HG03342 (cell line): ENCODE data around the gene FBXW11.

Experiments
- ATAC-seq: cut with Tn5 transposase; IDR thresholded peaks from one replicate; pipeline ENCODE4 v1.9.1; 2021; ENCODE audit warnings: mild to moderate bottlenecking, moderate library complexity; ENCODE audit not compliant: unreplicated experiment

FBXW11 gene

DNA sequence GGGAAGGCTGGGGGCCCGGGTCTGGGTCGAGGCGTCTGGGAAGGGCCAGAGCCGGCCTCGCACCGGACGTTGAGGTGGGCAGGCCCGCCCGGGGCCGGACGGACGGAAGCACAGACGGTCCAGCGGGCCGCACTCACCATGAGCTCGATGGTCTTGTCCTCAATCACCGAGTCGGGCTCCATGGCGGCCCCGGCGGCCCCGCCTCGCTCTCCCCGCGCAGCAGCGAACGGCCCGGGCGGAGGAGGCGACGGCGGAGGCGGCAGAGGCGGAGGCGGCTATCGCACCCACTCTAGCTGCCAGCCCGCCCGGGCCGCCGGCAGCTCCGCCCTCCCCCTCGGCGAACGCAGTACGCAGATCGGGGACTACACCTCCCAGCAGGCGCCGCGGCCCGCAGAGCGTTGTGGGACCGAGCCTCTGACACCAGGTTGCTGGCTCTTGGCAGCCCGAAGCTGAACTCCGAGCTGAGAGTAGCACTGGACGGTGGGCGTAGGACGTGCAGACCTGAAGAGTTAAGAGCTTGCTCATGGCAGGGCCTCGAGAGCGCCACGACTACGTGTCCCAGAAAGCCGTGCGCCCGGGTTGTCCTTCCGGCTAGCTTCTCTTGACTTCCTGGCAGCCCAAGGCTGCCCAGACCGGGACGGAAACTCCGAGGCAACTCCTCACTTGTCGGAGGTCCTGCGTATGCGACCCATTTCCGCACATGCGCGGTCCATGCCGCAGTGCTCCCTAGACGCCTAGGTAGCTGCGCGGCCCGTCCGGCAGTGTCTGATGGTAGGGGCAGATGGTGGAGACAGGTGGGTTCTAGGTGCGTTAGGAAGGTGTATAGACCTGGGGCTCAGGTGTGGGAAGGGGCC is at the start of gene FBXW11:
Gene FBXW11 (minus strand): TSS at position 318 of the 854 bp plus-strand sequence. CDS start 136 bp downstream, at position 182.
- peak; percentile 82 for ATAC-seq

DNA sequence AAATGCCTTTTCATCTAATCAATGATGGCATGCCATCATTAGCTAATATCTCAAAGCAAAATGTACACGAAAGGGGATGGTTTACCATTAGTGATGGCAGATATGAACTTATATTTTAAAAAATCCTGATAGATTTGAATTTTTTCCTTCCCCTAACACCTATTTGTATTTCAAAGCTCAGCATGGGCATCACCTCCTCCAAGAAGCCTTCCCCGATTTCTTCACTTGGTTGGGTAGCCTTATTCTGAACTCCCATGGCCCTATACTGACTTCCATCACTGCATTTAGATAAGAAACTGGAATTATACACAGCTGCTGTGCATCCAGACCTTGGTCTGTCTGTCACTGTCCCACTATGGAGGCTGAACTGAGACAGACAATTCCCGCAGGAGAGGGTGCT is 49.6 kb upstream of the FBXW11 start:
- ATAC-seq: no peak

DNA sequence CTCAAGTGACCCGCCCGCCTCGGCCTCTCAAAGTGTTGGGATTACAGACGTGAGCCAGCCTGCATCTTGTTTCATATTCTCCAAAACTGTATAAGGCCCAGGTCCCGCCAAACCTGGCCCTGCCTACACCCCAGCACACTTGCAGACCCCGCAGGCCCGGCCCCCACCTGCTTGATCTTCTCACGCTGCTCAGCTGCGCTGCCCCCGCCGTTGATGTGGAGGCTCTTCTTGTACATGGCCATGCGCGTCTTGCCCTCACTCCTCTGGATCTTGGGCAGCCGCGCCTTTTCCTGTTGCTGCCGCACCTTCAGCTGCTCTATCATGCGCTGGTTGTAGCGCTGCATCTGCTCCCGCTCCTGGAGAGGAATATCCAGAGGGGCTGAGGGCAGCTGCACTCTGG is 49.0 kb upstream of the FBXW11 start:
- no peak for ATAC-seq

DNA sequence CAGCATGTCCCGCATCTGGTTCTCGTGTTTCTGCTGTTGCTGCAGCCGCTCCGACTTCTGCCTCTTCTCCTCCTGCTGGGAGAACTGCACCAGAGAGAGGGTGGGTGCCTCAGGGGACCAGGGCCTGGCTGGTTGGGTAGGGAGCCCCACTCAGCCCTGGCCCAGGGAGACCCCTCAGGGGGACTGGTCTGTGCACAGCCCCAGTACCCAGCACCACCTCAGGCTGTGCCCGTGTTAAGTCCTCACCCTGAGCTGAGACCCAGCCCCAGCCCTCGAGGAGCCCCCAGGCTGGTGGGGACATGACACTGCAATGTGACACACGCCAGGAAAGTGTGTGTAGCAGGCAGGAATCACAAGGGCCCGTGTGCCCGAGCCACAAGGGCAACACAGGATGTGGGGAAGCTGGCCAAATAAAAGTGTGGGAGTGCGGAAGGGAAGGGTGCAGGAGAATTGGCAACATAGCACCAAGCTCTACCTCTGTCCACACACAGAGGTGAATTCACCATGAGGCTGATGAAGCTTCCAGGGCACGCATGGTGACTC is 48.2 kb upstream of the FBXW11 start:
- no peak for ATAC-seq

DNA sequence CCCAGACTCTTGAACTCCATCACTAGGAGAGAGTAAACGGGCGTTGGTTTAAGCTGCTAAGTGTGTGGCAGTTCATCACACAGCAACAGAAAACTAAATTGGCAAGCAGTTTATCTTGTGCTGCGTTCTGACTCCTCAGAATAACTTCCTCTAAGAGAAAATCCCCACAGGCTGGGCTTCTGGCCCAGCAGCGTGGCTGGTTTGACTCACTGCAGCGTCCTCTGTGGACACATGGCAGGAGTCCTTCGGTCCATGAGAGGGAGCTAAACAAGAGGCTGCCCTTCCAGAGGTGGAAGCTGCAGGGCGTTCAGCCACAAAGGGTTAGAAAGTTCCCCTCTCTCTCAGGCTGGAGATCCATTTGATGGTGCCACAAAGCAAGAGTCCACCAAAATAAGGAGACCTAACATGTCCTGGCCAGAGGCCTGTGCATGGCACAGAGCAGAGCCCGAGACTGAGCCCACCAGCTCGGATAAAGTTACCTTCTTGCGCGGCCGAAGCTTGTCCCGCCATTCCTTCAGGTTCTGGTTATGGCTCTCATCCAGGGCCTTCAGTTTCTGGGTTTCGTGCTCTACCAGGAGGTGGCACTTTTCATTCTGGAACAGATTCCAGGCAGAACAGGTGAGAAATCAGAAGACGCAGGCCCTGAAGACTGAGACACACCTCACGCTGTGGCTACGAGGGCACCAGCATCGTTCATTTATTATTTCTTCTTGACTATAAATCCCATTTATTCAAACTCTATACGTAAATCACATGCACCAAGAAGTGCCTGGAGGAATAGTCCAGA is 46.2 kb upstream of the FBXW11 start:
- no peak for ATAC-seq

DNA sequence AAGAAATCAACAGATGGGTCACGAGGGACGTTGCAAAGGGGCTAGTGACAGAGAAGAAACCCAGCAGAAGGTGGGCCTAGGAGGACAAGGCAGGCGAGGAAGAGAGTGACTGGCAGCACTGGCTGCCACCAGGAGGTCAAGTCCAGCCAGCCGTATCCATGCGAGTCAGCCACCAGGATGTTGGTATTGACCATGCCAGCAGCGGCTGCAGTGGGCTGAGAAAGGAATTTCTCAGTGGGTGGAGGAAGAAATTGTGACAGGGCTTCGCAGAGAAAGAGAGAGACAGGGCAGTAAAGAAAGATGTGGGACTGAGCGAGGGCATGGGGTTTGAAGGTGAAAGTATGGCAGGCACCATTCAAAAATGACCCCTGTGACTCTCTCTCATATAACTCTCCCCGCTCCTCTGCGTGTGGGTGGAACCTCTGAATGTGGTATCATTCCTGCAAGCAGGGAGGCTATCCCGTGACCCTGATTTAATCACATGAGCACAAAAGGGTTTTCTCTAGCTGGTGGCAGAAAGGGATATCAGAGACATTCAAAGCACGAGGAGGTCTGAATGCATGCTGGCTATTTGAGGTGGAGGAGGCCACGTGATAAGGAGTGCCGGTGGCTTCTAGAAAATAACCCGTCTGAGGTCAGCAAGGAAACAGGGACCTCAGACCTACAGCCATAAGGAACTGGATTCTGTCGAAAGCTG is 45.4 kb upstream of the FBXW11 start:
- no peak for ATAC-seq

DNA sequence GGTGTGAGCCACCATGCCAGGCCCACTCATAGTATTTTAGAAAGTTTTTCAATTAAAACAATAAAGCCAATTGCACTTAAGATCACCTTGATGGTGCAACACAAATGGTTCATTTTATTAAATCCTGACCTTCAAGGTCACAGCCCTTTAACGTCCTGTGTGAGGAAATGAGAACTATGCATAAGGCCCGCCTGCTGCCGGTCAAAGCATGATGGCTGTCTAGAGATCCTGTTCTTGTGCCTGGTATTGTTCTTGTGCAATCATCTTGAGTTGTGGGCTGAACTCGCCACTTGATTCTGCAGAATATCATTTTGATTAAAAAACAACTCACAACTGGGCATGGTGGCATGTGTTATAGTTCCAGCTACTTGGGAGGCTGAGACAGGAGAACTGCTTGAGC is 43.6 kb upstream of the FBXW11 start:
- ATAC-seq: no peak

DNA sequence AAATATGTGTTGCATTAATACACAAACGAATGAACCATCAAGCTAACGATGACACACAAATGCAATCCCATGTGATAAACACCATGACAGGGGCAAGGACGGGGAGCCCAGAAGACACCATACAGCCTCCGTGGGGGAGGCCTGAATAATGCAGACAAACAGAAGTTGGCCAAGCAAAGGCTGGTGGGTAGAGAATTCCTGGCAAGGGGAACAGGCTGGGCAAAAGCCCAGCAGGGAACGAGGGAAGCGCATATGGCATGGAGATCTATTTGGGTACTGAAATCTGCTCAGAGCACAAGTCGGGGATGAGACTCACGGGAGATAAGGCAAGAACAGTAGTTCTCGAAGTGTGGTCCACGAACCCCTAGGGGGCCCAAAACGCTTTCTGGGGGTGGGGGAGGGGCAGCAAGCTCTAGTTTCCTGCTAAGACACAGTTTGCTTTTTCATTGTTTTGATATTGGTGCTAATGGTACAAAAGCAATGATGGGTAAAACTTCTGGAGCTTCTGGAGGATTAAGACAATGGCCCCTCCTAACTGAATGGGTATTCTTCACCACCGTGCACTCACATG is 42.9 kb upstream of the FBXW11 start:
- no peak for ATAC-seq

DNA sequence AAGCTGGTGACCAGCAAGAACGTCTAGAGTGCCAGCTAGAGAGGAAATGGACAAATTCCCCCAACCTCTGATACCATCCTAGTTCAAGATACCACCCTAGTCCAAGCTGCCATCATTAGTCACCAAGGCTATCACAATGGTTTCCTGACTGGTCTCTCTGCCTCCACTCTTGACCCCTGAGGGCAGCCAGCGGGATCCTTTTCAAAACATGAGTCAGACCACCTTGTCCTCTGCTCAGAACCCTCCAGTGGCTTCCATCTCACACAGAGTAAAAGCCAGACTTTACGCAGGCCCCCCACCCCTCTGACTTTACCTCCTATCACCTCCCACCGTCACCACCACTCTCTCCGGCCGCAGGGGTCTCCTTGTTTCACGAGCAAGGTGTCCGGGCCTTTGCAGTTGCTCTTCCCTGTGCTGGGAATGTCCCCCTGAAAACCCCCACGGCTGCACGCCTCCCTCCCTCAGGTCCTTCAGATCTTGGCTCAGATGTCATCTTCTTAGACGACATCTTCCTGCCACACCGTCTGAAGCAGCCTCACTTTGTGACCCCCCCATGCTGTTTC is 42.2 kb upstream of the FBXW11 start:
- no peak for ATAC-seq

DNA sequence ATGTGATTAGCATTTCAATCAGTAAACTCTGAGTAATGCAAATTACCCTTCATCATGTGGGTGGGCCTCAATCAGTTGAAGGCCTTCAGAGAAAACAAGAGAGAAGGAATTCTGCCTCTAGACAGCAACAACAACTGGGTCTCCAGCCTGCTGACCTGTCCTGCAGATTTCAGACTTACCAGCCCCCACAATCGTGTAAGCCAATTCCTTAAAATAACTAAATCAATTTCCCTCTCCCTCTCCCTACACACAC is 41.7 kb upstream of the FBXW11 start:
- no peak for ATAC-seq

DNA sequence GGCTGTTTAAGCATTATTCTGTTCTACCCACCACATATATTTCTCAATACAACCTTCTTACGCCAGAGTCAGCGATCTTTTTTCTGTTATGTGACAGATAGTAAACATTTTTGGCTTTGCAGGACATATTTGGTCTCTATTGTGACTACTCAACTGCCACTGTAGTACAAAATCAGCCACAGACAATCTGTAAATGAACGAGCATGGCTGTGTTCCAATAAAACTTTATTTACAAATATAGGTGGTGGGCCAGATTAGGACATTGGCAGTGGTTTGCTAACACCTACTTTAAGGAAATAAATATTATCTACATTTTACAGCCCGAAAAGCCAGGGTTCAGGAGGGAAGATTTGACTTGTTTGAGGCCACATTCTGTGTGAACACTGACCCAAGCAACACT is 40.2 kb upstream of the FBXW11 start:
- ATAC-seq: no peak

DNA sequence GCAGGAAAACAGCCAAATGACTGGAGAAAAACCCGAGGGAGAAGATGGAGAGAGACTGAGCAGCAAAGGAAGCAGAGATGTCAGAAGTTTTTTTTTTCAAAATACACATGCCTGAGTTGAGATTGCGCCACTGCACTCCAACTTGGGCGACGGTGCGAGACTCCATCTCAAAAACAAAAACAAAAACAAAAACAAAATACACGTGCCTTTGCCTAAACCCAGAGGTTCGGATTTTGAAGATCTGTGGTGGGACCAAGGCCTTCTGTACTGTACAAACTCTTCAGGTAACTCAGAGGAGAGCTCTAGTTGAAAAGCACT is 38.8 kb upstream of the FBXW11 start:
- ATAC-seq: no peak

DNA sequence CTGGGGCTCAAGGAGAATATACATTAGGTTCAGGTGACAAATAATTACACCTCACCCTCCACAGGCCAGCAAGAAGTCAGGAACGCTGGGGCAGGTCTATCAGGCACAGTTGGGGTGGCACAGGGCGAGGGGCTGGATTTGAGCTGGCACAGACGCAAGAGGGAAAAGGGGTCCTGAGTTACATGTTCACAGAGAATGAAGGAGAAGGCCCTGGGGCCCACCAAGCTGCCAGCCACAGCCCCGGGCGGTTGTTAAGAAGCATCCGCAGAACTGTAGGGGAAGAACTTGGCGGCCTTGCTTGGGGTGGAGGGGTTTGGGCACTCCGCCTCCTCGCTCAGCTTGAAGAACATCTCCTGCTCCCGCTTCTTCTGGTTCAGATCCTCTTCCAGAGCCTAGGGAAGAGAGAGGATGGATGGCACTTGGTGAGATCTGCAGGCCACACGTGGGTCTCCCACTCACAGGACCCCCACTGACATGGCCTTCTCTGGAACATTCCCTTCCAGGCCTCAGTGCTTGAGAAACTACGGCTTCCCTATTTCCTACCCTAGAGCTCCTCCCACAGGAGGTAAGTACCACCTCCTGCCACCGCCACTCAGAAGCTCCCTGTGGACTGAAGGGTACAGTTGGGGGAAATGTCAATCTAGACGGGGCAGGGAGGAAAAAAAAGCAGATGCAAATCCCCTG is 38.3 kb upstream of the FBXW11 start:
- ATAC-seq: no peak

DNA sequence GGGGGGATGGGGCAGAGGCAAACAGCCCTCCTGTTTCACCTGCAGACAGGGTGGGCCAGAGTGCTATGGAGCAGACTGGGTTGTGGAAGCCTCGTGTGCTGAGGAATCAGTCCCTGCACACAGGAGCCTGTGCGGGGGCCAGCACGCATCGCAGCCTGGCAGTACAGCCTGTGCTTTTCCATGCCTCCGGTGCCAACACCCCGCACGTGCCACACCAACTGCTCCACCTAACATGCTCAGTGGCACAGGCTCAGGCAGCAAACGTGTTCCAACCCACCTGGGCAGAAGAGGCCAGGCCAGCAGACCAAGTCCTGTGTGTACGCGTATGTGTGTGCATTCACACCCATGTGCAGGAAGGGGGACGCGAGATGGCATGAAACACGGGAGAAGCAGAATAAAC is 37.4 kb upstream of the FBXW11 start:
- ATAC-seq: no peak

DNA sequence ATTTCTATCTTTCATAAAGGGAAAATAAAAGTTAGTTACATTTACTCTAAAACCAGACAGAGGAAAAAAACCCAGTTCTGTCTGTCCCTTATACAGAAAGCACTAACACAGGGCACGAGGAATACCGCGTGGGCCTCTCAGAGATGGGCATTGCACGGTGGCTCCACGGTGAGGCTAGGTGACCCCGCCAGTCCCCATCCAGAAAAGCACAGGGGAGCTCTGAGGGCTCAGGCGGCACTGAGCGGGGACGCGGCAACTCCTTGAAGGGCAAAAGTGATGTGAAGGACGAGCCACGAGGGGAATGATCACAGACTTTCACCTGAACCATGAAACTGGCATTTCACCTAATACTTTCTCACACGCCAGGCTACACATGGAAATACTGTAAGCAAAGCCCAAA is 35.7 kb upstream of the FBXW11 start:
- no peak for ATAC-seq

DNA sequence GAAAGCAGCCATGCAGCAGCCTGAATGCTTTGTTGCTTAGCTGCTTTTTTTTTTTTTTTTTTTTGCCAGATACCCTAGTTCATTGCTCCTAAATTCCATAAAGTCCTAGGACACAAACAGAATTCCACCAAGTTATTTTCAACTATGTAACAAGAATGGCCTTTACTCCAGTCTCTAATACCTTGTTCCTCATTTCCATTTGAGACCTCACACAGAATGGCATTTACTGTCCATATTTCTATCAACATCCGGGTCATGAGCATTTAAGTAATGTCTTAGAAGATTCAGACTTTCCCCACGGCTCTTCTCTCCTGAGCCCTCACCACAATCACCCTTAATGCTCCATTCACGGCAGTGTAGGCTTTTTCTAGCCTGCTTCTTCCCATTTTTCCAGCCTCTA is 31.7 kb upstream of the FBXW11 start:
- no peak for ATAC-seq

DNA sequence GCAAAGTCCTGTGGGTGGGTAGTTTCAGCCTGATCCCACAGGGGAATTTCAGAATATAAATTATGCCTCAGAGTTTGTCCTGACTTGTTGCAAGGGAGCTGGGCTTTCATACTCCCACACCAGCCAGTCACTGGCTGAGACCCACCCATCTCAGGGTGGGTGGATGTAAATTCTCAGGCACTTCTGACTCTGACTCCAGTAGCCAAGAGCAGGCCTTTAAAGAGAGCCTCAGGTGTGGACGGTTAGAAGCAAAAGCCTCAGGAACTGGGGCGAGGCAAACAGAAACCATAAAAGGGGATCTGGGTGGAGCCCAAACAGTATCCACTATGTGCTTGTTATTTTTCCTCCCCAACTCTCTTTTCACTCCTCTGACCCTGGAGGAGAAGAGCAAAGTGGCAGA is 28.6 kb upstream of the FBXW11 start:
- ATAC-seq: peak; percentile 79

DNA sequence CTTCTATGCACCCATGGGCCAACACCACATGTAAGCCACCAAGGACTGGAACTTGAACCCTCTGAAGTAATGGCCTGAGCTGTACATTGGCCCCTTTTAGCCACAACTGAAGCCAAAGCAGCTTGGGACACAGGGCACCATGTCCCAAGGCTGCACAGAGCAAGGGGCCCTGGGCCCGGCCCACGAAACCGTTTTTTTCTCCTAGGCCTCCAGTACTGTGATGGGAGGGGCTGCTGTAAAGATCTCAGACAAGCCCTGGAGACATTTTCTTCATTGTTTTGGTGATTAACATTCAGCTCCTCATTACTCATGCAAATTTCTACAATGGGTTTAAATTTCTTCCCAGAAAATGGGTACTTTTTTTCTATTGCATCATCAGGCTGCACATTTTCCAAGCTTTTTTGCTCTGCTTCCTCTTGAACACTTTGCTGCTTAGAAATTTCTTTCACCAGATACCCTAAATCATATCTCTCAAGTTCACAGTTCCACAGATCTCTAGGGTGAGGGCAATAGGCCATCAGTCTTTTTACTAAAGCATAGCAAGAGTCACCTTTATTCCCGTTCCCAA is 25.5 kb upstream of the FBXW11 start:
- no peak for ATAC-seq

DNA sequence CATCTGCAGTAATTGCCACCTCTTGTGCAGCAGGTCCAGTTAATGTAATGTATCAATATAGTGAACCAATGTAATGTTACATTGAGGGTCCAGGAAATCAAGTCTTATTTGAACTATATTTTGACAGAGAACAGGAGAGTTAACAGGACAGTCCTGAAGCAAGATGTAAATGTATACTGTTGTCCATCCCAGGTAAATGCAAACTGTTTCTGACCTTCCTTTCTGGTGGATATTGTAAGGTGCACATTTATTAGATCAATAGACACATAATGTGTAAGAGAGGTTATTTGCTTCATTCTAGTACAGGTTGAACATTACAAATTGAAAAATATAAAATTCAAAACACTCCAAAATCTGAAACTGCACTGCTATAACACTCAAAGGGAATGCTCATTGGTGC is 23.4 kb upstream of the FBXW11 start:
- ATAC-seq: no peak

DNA sequence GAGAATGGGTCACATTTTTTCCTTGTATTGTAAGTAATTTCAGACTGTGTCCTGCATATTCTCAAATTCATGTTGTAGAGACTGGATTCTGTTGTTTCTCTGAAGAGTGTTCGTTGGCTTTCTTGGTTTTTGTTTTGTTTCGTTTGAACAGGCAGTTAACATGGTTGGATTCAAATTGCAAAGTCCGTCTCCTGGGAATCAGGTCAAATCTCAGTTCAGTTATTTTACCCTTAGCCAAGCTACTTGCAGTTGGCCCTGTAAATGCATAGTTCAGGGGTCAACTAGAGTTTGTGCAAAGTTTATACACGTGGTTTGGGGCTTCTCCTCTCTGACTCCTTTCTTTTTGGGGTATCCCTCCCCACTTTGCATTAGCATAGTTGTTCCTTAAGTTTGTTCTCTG is 21.7 kb upstream of the FBXW11 start:
- ATAC-seq: no peak
